GM21526 (cell line): ENCODE results near the gene SMIM5.

ENCODE experiments used
- ATAC-seq: cut with Tn5 transposase; IDR thresholded peaks from one replicate; pipeline ENCODE4 v1.9.1; 2021; ENCODE audit warnings: moderate library complexity; ENCODE audit not compliant: unreplicated experiment, low FRiP score

SMIM5 gene

DNA sequence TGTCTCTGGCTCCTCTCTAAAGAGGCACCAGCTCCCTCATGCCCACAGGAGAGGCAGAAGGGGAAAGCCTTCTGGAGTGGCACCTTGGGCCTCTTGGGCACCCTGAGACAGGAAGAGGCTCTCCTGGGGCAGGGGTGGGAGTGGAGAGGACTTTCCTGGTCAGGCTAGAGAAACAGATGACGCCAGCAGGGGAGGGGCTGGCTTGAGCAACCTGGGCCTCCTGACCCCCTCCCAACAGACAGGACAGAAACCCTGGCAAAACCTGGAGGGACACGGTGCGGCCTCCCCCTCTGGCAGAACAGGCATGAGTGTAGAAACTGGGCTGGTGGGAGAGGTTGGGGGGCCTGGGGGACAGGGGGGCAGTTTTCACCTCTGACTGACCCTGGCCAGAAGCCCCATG, 6.1 kb downstream of the SMIM5 start:
- no peak for ATAC-seq

DNA sequence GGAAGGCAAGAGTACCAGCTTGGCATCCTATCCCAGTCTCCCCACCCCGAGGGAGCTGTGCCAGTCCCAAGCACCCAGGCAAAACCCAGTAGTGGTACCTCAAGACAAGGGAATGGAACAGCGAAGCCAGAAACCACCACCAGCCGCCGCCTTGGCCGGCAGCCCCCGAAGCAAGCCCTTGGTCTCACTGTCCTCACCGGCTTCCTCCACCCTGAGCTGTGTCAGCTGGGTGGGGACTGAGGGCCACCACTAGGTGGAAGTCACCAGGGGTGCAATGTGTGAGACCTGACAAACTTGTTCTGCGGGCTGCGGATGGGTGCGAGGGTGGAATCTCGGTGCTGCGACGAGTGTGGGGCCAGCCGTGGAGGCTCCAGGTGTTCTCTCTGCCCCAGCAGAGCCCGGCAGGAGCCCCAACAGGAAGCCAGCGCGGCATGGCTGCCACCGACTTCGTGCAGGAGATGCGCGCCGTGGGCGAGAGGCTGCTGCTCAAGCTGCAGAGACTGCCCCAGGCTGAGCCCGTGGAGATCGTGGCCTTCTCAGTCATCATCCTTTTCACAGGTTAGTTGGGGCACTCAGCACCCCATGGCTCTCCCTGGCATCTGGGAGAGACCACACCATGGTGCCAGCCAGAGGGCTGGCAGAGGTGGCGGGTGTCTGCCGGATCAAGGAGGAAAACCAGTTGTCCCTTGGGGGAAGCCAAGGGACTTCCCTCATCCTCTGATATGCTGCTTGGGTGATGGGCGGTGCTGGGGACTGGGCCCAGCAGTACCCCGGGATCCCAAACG, 6.7 kb downstream of the SMIM5 start:
- ATAC-seq, result no peak

DNA sequence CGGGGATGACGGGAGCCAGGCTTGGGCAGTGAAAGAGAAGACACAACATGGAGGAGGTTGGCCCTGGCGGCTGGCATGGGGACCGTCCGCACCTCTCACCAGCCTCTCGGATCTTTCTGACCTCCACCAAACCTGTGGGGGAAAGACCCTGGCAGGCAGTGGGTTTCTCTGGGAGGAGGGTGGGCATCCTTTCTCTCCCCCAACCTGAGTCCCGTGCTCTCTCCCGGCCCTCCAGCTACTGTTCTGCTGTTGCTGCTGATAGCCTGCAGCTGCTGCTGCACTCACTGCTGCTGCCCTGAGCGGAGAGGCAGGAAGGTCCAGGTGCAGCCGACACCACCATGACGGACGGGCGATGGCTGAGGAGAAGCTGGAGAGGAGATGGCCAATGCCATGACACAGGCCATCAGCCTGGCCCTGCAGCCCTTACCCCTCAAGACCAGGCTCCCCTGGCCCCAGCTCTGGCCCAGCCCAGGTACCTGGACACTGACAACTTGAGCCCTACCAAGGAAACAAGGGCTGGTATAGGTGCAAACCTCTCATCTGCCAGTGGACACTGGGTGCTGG, 7.4 kb downstream of the SMIM5 start:
- ATAC-seq, result no peak

DNA sequence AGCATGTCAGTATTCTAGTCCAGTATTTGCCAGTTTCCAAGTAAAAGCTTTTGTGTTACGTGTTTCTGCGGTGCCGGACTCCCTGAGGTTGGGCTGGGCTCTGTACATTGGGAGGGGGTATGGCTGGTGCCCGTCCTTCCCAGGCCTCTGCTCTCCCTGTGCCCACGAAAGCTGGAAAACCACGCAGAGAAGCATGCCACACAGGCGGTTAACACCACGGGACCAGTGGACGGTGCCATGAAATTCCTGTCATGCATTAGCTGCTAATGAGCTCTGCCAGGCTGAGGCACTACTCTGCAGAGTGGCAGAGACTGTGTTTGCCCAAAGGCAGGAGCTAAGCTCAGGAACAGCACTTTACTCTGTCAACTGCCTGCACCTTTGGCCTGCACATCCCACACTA, 8.1 kb downstream of the SMIM5 start:
- no peak for ATAC-seq

DNA sequence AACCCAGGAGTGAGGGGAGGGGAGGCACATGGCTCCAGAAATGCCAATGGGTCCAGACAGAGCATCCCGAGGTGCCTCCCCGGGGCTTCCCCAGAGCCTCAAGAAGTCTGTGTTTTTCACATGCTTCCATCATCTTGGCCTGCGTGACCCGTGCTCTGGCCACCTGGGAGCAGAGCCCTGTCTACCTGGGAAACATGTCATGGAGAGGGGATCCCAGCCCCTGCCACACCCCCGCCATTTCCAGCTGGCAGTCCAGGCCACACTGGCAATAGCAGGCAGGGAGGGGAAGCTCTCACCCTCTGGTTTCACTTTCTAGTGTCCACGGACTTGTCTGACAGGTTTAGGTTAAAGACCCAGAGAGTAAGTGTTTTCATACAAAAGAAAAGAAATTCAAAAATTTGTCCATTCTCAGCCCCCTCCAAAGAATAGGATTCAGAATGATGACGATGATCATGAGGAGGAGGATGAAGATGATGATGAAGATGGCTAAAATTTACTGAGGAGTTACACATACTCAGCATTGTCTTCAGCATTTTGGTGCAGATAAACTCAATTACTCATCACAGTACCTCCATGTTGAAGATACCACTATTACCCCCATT, 9.0 kb downstream of the SMIM5 start:
- ATAC-seq, result no peak

DNA sequence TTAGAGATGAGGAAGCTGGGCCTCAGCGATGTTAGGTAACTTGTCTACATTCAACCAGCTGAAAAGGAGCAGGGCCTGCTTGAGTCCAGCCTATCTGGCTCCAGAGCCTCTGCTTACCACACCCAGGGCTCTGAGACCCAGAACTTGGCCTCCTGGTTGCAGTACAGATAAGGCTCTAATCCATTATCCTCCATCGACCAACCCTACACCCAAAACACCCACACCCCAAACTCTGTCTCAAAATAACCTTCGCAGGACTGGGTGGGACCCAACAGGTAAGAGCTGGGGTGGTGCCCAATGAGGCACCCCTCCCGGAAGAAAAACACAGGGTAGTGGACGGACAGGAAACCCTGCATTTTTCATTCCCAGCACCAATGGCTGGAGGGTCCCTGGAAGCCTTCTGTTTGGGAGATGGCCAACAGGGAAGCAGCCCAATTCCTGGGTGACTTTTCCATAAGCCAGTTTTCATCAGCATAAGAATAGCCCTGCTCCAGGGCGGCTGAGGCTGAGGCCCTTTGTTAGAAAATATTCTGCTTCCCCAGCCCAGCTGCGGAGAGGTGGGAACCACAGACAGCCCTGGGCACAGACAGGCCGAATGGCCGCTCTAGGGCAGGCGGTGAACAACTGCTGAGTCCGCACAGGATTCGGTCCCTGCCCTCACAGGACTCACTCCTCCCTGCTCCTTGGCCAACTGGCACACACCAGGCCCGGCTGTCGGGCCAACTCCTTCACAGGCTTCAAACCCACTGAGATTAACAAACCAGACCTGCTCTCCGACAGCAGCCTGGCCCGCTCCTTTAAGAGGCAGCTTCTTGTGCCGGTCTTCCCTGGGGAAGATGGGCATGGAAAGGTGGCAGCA, 9.8 kb downstream of the SMIM5 start:
- no peak for ATAC-seq

DNA sequence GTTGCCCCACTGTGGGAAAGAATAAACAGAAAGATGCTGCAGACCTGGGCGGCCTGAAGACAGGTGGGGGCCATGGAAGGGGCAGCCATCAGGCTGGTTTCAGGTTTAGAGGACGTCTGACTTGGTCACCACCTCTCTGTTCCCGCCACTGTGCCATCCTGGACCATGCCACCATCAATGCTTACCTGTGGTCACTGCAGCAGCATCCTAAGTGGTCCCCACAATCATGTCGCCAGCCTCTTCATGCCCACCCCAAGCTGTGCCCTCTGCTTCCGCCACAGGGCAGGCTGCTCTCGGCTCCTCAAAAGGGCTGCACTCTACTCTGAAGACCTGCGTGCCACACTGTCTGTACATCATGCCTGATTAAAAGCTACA, 10.4 kb downstream of the SMIM5 start:
- ATAC-seq, result no peak

DNA sequence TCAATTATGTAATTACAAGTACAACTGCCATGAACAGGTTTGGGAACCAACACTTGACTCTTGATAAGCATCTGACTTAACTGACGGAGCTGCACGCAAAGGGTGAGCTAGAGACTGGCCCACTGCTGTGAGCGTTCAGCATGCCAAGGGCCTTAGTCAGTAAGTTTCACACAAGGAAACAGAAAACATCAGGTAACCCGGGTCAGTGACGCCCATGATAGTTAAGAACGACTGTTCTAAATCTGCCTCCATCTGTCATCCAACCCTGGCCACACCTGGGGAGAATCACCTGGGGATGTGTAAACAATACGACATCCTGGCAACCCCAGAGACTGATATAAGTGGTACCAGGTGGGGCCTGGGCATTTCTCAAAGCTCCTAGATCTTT, 12.3 kb downstream of the SMIM5 start:
- no peak for ATAC-seq

DNA sequence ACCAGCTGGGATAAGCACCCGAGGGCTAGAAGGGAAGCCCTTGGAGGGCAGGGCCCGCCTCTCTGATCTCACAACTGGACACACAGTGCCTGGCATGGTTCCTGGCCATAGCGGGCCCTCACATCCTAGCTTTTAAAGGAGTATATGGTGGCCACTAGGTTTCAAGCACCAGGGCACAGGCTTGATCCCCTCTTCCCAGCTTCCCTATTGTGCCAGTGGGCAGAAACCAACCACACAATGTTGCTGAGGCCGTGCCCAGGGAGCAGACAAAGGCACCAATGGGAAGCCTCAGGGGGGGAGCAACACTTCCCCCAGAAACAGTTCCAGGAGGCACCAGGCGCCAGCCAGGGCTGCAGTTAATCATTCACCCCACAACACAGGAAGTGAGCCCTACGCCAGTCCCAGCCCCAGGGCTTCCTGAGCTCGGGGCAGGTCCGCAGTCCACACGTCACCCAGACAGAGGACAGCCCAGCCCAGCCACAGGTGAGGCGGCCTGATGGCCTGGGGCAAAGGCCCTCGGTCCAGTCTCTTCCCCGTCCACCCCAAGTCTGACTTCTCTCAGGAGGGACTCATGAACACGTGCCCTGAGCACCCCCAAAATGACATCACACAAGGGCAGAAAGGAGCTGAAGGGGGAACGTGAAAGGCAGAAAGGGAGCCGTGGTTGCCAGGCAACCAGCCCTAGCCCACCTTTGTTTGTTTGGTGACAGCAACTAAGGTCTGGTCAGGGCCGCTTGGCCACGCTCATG, 12.8 kb downstream of the SMIM5 start:
- ATAC-seq, result no peak

DNA sequence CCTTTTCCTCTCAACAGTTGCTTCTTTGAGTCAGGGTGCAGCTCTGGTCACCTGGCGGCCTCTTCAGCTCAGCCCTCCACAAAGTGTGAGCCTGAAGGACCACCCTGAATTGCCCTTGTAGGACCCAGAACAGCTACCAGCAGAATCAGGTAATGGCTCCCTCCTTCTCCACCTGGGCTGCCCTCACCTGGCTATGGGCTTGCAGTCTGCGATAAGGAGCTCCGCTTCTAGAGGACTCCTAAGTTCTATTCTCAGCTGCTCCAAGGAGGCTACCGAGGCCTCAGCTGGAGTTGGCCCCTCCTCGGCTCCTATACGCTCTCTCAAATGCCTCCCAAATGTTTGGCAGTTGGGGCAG, 13.4 kb downstream of the SMIM5 start:
- ATAC-seq, result no peak

DNA sequence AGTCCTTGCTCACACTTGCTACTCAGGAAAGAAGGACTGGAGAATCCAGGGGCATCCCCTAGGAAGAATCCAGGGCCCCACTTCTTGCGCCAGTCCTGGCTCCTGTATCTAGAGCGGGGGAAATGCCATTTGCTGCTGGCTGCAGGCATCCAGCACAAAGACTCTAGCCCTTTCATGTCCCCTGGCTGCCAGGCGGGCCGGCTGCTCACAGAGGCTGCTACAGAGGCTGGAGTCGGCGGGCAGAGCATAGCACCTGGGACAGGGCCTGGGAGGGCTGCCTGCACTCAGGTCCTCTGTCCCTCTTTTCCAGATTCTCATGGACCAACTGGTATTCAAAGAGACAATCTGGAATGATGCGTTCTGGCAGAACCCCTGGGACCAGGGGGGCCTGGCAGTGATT, 13.8 kb downstream of the SMIM5 start:
- ATAC-seq, result no peak

DNA sequence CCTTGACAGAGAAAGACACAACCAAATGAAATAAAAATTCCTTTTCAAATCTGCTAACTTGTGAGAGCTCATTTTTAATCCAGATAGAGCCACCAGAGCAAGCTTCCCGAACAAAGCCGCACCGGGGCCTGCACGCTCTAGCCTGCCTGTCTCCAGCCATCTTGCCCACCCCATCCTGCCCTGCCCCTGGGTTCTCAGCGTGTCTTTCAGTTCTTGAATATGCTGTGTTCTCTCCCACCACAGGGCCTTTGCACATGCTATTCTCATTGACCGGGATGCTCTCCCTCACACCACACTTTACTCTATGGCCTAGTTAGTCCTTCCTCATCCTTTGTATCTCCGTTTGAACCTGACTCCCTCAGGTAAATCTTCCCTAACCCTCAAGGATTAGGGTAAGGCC, 14.7 kb downstream of the SMIM5 start:
- ATAC-seq, result no peak

DNA sequence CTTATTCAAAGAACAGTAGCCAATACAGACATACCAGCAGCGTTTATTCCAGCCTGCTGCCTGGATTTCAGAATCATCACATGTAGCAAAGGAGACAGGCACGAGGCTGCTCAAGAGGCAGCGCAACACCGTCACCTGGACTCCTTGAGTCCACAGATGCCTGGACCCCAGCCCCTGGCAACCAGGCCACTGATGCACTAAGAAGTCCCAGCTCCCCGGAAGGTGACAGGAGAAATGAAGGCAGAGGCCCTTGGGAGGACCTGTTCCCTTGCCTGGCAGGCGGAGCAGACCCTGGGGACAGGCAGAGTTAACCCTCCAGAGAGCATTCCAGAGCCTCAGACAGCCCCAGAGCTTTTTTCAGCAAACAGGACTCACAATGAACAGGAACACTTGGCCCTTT, 16.5 kb downstream of the SMIM5 start:
- no peak for ATAC-seq

DNA sequence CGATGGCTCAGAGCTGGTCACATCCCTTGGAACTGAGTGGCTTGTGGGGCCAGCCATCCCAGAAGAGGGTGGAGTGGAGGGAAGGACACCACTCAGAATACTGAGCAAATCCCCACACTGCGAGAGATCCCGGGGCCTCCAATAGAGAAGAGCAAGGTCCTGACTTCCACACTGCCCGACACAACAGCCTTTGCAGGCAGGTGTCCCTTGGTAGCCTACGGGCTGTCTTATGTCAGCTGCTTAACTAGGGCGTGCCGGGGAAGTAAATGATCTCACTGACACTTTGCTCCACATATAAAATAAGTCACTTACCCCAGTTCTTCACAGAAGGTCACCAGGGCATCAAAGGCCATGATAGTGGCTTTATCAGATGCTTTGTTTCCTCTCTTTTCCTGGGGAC, 17.6 kb downstream of the SMIM5 start:
- ATAC-seq, result no peak

DNA sequence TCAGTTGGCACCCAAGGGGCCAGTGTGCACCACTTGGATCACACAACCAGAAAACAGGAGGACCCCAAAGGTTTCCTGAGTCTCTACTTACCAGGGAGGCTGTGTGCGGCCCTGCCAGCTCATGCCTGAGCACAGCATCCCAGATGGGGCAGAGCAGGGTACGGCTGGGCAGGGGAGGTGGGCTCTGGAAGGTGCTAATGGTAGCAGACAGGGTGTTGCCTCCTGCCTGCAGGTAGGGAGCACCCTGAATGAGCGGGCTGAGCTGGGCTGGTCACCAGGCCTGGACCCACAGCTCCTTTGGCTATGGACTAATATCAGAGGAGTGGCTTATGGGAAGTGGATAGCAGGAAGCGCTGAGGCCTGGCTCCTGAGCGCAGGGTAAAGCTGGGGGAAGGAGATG, 19.1 kb downstream of the SMIM5 start:
- no peak for ATAC-seq

DNA sequence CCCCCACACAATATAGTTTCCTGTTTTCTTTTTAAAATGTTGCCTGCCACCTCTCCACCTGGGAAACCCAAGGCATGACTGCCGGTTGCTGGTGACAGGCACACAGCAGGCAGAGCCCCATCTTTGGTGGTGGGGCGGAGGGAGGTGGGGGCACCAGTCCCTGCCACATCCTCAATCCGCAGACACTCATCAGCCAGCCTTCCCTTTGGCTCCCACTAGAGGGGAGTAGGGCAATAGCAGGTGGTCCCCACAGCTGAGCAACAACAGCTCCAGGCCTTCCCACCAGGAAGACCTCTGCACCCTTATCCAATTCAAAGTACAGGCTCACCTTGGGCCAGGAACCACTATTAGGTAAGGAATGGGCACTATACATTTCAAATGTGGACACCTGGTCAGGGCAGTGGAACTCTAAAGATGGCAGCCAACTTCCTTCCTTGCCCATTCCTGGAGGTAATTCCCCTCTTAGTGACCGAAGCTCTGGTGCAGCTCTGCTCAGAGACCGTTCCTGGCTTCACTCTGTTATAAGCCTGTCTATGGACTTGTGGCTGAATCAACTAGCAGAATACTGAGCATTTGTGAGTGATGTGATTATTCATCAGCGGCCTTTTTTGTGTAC, 19.8 kb downstream of the SMIM5 start:
- no peak for ATAC-seq

DNA sequence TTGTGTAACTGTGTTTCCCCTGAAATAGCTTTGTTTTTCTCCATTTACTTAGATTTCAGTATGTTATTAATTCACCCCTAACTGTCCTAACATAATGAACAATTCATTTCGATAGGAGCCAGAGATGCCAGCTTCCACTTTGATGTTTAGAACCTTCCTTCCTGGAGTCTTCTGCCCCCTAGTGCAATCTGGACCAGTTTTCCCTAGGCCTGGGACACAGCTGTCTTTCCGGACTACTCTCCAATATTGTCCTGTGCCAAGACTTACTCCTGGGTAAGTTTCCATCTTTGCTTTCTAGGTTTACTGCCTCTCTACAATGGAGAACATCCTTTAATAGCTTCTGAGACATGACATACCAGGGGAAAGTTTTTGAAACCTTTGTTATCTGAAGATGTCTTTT, 20.9 kb downstream of the SMIM5 start:
- no peak for ATAC-seq

DNA sequence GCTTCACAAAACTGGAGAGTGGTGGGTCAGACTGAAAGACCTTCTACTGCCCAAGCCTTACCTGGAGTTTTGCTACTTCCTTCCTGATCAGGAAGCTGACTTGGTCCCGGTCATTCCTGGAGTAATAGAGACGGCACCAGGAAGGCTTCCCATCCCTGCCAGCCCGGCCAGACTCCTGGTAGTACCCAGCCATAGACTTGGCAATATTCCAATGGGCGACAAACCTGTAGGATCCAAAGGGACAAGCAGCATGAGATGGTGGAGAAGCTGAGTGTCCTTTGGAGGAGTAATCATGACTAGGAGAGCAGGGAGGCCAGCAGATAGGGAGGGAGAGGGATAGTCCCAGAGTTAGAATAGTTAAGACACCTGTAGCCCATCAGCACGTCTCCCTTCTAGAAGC, 25.0 kb downstream of the SMIM5 start:
- no peak for ATAC-seq

DNA sequence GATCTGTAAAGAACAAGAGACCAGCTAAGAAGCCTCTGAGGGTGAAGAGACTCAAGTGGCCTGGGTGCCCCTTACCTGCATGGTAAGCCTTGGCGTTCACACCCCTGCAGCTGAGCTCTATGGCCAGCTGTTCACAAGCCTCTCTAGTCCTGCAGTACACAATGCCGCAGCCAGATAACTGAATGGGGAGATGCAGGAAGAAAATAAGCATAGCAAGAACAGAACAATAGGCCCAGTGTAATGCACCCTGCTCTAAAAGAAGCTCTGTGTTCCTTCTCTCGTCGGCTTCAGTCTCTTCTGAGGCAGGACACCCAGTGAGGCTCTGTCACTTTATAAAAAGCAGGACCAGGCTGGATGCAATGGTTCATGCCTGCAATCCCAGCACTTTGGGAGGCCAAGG, 28.3 kb downstream of the SMIM5 start:
- no peak for ATAC-seq

DNA sequence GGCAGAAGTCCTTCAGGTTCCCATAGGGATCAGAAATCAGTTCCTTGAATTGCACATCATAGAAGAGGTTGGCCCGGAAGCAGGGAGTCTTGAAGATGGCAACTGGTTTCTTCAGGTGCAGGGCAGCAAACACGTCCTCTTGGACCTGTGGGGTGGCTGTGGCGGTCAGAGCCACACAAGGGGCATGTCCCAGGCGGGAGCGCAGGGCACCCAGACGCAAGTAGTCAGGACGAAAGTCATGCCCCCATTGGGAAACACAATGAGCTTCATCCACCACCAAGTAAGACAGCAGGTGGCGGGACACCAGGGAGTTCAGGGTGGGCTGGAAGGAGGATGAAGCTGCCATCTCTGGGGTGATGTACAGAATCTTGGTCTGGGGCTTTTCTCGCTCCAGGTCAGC, 29.3 kb downstream of the SMIM5 start:
- ATAC-seq, result no peak
